B cell (primary cell): ENCODE measurements around the gene BATF3. TPM values are rescaled to one million over a fixed set of nuclear protein-coding genes. Genes with fewer than 3 reads are reported as not detected.
"Not testable (repeated sequence)": the region's sequence is repeated elsewhere in the genome, so short reads cannot be mapped to it uniquely, and the experiment has no call there.

Experiments used
- ATAC-seq: fragments of 200-7000 bp; cut with Tn5 transposase; one replicate; pipeline ENCODE4 v1.10.0; 2021; ENCODE audit warnings: low read depth, mild to moderate bottlenecking, moderate number of reproducible peaks, moderate library complexity
- CTCF ChIA-PET: fragments of 350-600 bp; sonication (Branson Sonifier 250); formaldehyde crosslinking; loops from one replicate; lab custom pipeline; 2021; ENCODE audit warnings: antibody characterized with exemption, inconsistent platforms; lab: Charles Lee
- POLR2A ChIA-PET: fragments of 350-600 bp; sonication (Branson Sonifier 250); formaldehyde crosslinking; loops from one replicate; lab custom pipeline; 2021; ENCODE audit warnings: antibody characterized with exemption; lab: Charles Lee
- DNase-seq: peaks from one replicate; pipeline ENCODE4 v3.0.0; 2013
- H2AFZ ChIP-seq: 2 replicates; pipeline ENCODE4 v1.6.1; 2012; ENCODE audit warnings: mild to moderate bottlenecking, low read depth, low read length; ENCODE audit not compliant: insufficient read depth, poor library complexity, severe bottlenecking
- H3K27ac ChIP-seq, 2 donors: 1 replicate in 1 of 2; 2 replicates in 1 of 2; pipeline ENCODE4 v1.5.1; 2012 to 2013; ENCODE audit warnings: low read length in 2 of 2, mild to moderate bottlenecking in 2 of 2, moderate library complexity in 1 of 2
- H3K27me3 ChIP-seq, 4 experiments: fragments of 200-600 bp in 1 of 4; sonication (generic) in 1 of 4; replicated peaks in 1 of 4; 1 replicate in 2 of 4; 2 replicates in 2 of 4; pipeline versions ENCODE4 v1.6.1 to v1.7.0; 2013 to 2016; ENCODE audit warnings: low read length in 3 of 4, mild to moderate bottlenecking in 2 of 4, mixed read lengths in 1 of 4, moderate library complexity in 1 of 4; ENCODE audit not compliant: insufficient read depth in 4 of 4, control insufficient read depth in 3 of 4; ENCODE audit errors: control extremely low read depth in 1 of 4
- H3K36me3 ChIP-seq, 2 experiments: replicated peaks in 1 of 2; 1 replicate in 1 of 2; 2 replicates in 1 of 2; pipeline versions ENCODE4 v1.6.1 to v1.7.1; 2013; ENCODE audit warnings: low read length in 1 of 2; ENCODE audit not compliant: insufficient read depth in 2 of 2, control insufficient read depth in 1 of 2; ENCODE audit errors: control extremely low read depth in 1 of 2, extremely low read depth in 1 of 2
- H3K4me1 ChIP-seq, 2 donors: fragments of 200-600 bp in 1 of 2; sonication (generic) in 1 of 2; 1 replicate in 1 of 2; 2 replicates in 1 of 2; pipeline versions ENCODE4 v1.5.1 to v1.6.1; 2013 to 2017; ENCODE audit warnings: low read length in 2 of 2; ENCODE audit not compliant: control insufficient read depth in 2 of 2, insufficient read depth in 2 of 2
- H3K4me2 ChIP-seq: replicated peaks from 2 replicates; pipeline ENCODE3; 2012; ENCODE audit warnings: mild to moderate bottlenecking, low read depth, low read length; ENCODE audit not compliant: poor library complexity, severe bottlenecking
- H3K4me3 ChIP-seq, 5 experiments: fragments of 200-600 bp in 1 of 5; sonication (generic) in 1 of 5; 1 replicate in 3 of 5; 2 replicates in 2 of 5; pipeline versions ENCODE4 v1.5.1 to v1.7.0; 2011 to 2016; ENCODE audit warnings: low read length in 4 of 5, mild to moderate bottlenecking in 4 of 5, low read depth in 2 of 5, control low read depth in 1 of 5, moderate library complexity in 1 of 5; ENCODE audit not compliant: insufficient read depth in 1 of 5; ENCODE audit errors: control extremely low read depth in 1 of 5, extremely low read depth in 1 of 5
- H3K79me2 ChIP-seq: fragments of 200-600 bp; sonication (generic); one replicate; pipeline ENCODE4 v1.6.0; 2016; ENCODE audit warnings: low read length; ENCODE audit not compliant: control insufficient read depth, insufficient read depth
- H3K9ac ChIP-seq: fragments of 200-600 bp; sonication (generic); 2 replicates; pipeline ENCODE4 v1.6.1; 2017; ENCODE audit warnings: mild to moderate bottlenecking, low read length, moderate library complexity
- H3K9me3 ChIP-seq, 3 donors: one replicate each; pipeline versions ENCODE4 v1.6.1 to v1.7.1; 2013; ENCODE audit warnings: low read length in 2 of 3; ENCODE audit not compliant: control insufficient read depth in 2 of 3, insufficient read depth in 1 of 3; ENCODE audit errors: control extremely low read depth in 1 of 3
- H4K20me1 ChIP-seq: 2 replicates; pipeline ENCODE4 v1.6.0; 2012; ENCODE audit warnings: mild to moderate bottlenecking, low read length; ENCODE audit not compliant: insufficient read depth, control insufficient read depth, poor library complexity, severe bottlenecking
- H3K27ac Mint-ChIP-seq: one replicate; pipeline ENCODE4 v1.8.0; 2021; ENCODE audit warnings: mixed read lengths
- H3K27me3 Mint-ChIP-seq: one replicate; pipeline ENCODE4 v1.8.0; 2021; ENCODE audit warnings: mixed read lengths
- H3K4me1 Mint-ChIP-seq: one replicate; pipeline ENCODE4 v1.8.0; 2021; ENCODE audit warnings: mixed read lengths
- H3K4me3 Mint-ChIP-seq: one replicate; pipeline ENCODE4 v1.8.0; 2021; ENCODE audit warnings: mixed read lengths
- H3K9me3 Mint-ChIP-seq: one replicate; pipeline ENCODE4 v1.8.0; 2022; ENCODE audit warnings: mixed read lengths; ENCODE audit not compliant: insufficient read depth
- CTCF ChIP-seq: fragments of 200-600 bp; IDR thresholded peaks from one replicate; pipeline ENCODE4 v1.8.0; 2022; ENCODE audit warnings: antibody characterized with exemption, mild to moderate bottlenecking
- EZH2 ChIP-seq: IDR thresholded peaks from 2 replicates; pipeline ENCODE4 v1.6.1; 2012; ENCODE audit warnings: borderline replicate concordance, low read depth, mild to moderate bottlenecking, moderate library complexity, low read length; ENCODE audit not compliant: insufficient read depth, poor library complexity, severe bottlenecking
- WGBS: methylation state at CpG from one replicate; pipeline ENCODE4 v1.1.5; 2013; ENCODE audit warnings: missing lambda C conversion rate; ENCODE audit not compliant: insufficient coverage; 5-methylcytosine and 5-hydroxymethylcytosine counted together
- intact Hi-C: fragments of 100-400 bp; cut with micrococcal nuclease; formaldehyde crosslinking; loops from one replicate; pipeline ENCODE4 v1.10.0; 2022
- polyA plus RNA-seq: library from polyadenylated mRNA; depleted of rRNA; stranded (reverse); fragments of >200 nt; gene quantifications from 2 replicates; pipeline ENCODE4 v1.2.3, GENCODE V29; 2012
- total RNA-seq, 2 donors: library from RNA; stranded (reverse); fragments of 120-200 nt in 1 of 2; gene quantifications; 1 replicate in 1 of 2; 2 replicates in 1 of 2; pipeline versions ENCODE4 v1.2.3 to v1.2.4, GENCODE V29; 2013 to 2022

The BATF3 gene
- total and polyA plus RNA-seq, 2 donors (not counting 1 experiment from before 2014, with no cell fraction given) = 0.36 to 1.9 TPM

GRCh38 chr1:212728606-212729005 is 29.0 kb upstream of the BATF3 start:
- CTCF ChIA-PET = no interaction called here
- no peaks in the 10 kb centered on the region for H3K9me3 Mint-ChIP-seq
- no peak for DNase-seq
- H3K4me2 ChIP-seq = no peak overlapping the region
- no peak for ATAC-seq
- no peak overlapping the region for H2AFZ ChIP-seq
- peaks cover 0 to 5% (median 0%) of the 10 kb centered on the region in 3 donors for H3K9me3 ChIP-seq
- H4K20me1 ChIP-seq = no peaks in the 10 kb centered on the region
- no peak overlapping the region for H3K27ac Mint-ChIP-seq
- 76% methylated on average over 2 of the region's 5 CpGs for WGBS
- H3K4me3 Mint-ChIP-seq = no peak overlapping the region
- POLR2A ChIA-PET = no interaction called here
- no peaks in the 10 kb centered on the region for H3K27me3 Mint-ChIP-seq
- intact Hi-C loops = no loop called here
- H3K36me3 ChIP-seq = no peaks in the 10 kb centered on the region
- H3K4me3 ChIP-seq = no peak overlapping the region
- no peak for TF ChIP-seq CTCF
- TF ChIP-seq EZH2 = no peak
- no peak overlapping the region for H3K27ac ChIP-seq
- no peaks in the 10 kb centered on the region for H3K27me3 ChIP-seq
- no peaks in the 10 kb centered on the region for H3K4me1 Mint-ChIP-seq
- H3K4me1 ChIP-seq = no peaks in the 10 kb centered on the region
- H3K9ac ChIP-seq = no peak overlapping the region
- H3K79me2 ChIP-seq = no peaks in the 10 kb centered on the region

GRCh38 chr1:212727386-212728181 is 27.9 kb upstream of the BATF3 start:
- no peaks in the 10 kb centered on the region for H3K4me1 ChIP-seq
- H3K79me2 ChIP-seq = no peaks in the 10 kb centered on the region
- intact Hi-C loops = no loop called here
- Mint-ChIP-seq H3K4me3 (no peak overlapping the region), H3K27me3 (no peaks in the 10 kb centered on the region), H3K4me1 (no peaks in the 10 kb centered on the region), H3K27ac (no peak overlapping the region), H3K9me3 (no peaks in the 10 kb centered on the region)
- POLR2A ChIA-PET = no interaction called here
- H2AFZ ChIP-seq = no peak overlapping the region
- H3K9ac ChIP-seq = no peak overlapping the region
- no peak for ATAC-seq
- CTCF ChIA-PET = no interaction called here
- WGBS = 65% methylated on average over 6 of the region's 13 CpGs
- H3K27me3 ChIP-seq = no peaks in the 10 kb centered on the region
- no peak overlapping the region for H3K27ac ChIP-seq
- no peaks in the 10 kb centered on the region for H3K36me3 ChIP-seq
- no peaks in the 10 kb centered on the region for H4K20me1 ChIP-seq
- H3K4me3 ChIP-seq = no peak overlapping the region
- DNase-seq = no peak
- no peak overlapping the region for H3K4me2 ChIP-seq
- H3K9me3 ChIP-seq = peaks cover 0 to 5% (median 0%) of the 10 kb centered on the region in 3 donors
- TF ChIP-seq EZH2 = no peak
- no peak for TF ChIP-seq CTCF

- H3K36me3 ChIP-seq, CTCF ChIA-PET, H3K27me3 Mint-ChIP-seq, POLR2A ChIA-PET, H2AFZ ChIP-seq, H3K4me3 Mint-ChIP-seq, H3K4me1 Mint-ChIP-seq, intact Hi-C loops, H3K4me2 ChIP-seq, H3K4me1 ChIP-seq, H3K4me3 ChIP-seq, H3K27ac Mint-ChIP-seq, H3K27me3 ChIP-seq, H3K27ac ChIP-seq, H3K79me2 ChIP-seq, H4K20me1 ChIP-seq, H3K9me3 ChIP-seq, ATAC-seq, H3K9ac ChIP-seq, DNase-seq, H3K9me3 Mint-ChIP-seq: not testable (repeated sequence)
- WGBS = no CpG with 5 or more reads among the region's 34 CpGs
These were observed 25.0 kb upstream of the BATF3 start for GRCh38 chr1:212724679-212725078.
